Omental fat pad (tissue), 4 donors: ENCODE data around the gene ZBTB12. TPM values are rescaled to one million over a fixed set of nuclear protein-coding genes. Genes with fewer than 3 reads are reported as not detected.

Experiments used
- ATAC-seq: fragments of 150-250 bp; one replicate; pipeline ENCODE4 v1.9.1; 2016; ENCODE audit warnings: mild to moderate bottlenecking, moderate library complexity; ENCODE audit not compliant: low FRiP score
- DNase-seq: peaks from one replicate; pipeline ENCODE4 v3.0.0-alpha.2; 2019; ENCODE audit warnings: low spot score
- CTCF ChIP-seq, 3 donors: fragments of 450-650 bp; IDR thresholded peaks; one replicate each; pipeline ENCODE4 v1.5.1; 2016 to 2017; ENCODE audit warnings: antibody characterized with exemption in 3 of 3, mild to moderate bottlenecking in 3 of 3, moderate library complexity in 2 of 3
- total RNA-seq, 4 donors: library from RNA; depleted of rRNA; stranded (reverse); fragments of >200 nt; gene quantifications; one replicate each; pipeline ENCODE4 v1.1.0, GENCODE V29; 2016

The ZBTB12 gene
- total RNA-seq, 4 donors from 2014 or later: 0.48 to 1.9 (median 1.4) TPM

GRCh38 chr6:31900917-31901414 lies 920 bp downstream of the ZBTB12 start:
- no peak for TF ChIP-seq CTCF (IDR thresholded peaks at IDR 0.05)
- ATAC-seq (no peak), DNase-seq (no peak)

- no peak for DNase-seq
- no peak for TF ChIP-seq CTCF (IDR thresholded peaks at IDR 0.05)
- ATAC-seq: no peak
Measured at GRCh38 chr6:31899882-31900722, 1.8 kb downstream of the ZBTB12 start.

- ATAC-seq: no peak
- no peak for TF ChIP-seq CTCF (IDR thresholded peaks at IDR 0.05)
- DNase-seq: no peak
Measured at GRCh38 chr6:31899215-31899614, 2.7 kb downstream of the ZBTB12 start.

GRCh38 chr6:31898383-31899011 lies 3.4 kb downstream of the ZBTB12 start:
- DNase-seq (no peak), ATAC-seq (no peak)
- TF ChIP-seq CTCF (IDR thresholded peaks at IDR 0.05): no peak

GRCh38 chr6:31897612-31898382 lies 4.1 kb downstream of the ZBTB12 start, which contains the start of gene EHMT2:
Gene EHMT2, minus strand, starts transcription at chr6:31897698. Its CDS starts 21 bp downstream, at chr6:31897677.
- DNase-seq: peak; percentile 51
- ATAC-seq: peak; percentile 31
- no peak for TF ChIP-seq CTCF (IDR thresholded peaks at IDR 0.05)

GRCh38 chr6:31896856-31897611 lies 4.9 kb downstream of the ZBTB12 start:
- TF ChIP-seq CTCF (IDR thresholded peaks at IDR 0.05): no peak
- DNase-seq: no peak
- ATAC-seq: no peak
